Measurements from ENCODE around the gene ADGRB3.

DNA sequence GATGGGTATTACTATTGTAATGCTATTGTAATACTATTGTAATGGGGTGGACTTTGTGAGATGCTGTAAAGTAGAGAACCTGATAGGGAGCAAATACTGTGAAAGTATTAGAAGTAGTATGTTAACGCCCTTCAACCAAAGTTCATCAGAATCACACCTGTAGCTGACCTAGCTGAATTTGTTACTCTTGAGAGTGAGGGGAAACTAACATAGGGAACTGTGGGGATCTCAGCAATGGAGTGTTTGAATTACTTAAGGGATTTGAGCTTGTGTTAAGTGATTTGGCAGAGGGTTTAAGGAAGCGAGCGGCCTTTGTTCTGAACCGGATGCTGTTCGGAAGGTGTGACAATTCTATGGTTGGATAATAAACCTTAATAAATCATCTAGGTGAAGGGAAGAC lies 312.6 kb downstream of the ADGRB3 start:
- TF ChIP-seq CTCF (IDR thresholded peaks at IDR 0.05; ENCODE audit: low read length) (no peak), EZH2 (optimal IDR thresholded peaks at IDR 0.05; ENCODE audit: low read depth, low read length) (no peak)
